Heart left ventricle (tissue), 13 donors: ENCODE results near the gene ELFN2.

Source experiments
- CTCF ChIP-seq, 12 donors: fragments of 200-600 bp; sonication (generic) in 4 of 12; IDR thresholded peaks; one replicate each; pipeline versions ENCODE4 v1.5.0 to v1.8.0; 2018 to 2022; ENCODE audit warnings: antibody characterized with exemption in 12 of 12, mild to moderate bottlenecking in 5 of 12
- POLR2A ChIP-seq, 2 donors: fragments of 450-650 bp; IDR thresholded peaks; one replicate each; pipeline ENCODE4 v1.6.1; 2017; ENCODE audit warnings: antibody characterized with exemption in 2 of 2, mild to moderate bottlenecking in 2 of 2, moderate library complexity in 2 of 2
- donor health status: ischemic (EF 13 %, LVEDD 7.1; RV severe dilation, severe dysfunction).
- donor health status: DM: no; HTN: yes; CAD: no.
- donor health status: DM: no; HTN: no; CAD: no.
- donor health status: ischemic (EF 25% LVEDD 6.9; RV normal size, moderate dysfunction).
- donor health status: ischemic (EF 25% LVEDD 5.7; RV mildly dilated, moderate dysfunction).
- donor health status: ischemic (EF 35%, LVEDD 5.7; RV mildly dilated, moderate dysfunction).
- donor health status: nonischemic (EF 11% LVEDD 7.7; RV severe dilation, severe dysfunction).
- donor health status: DM: yes; HTN: yes; CAD: no.
- donor health status: PGD.
- donor health status: ischemic (EF 29% LVEDD 5.4; RV normal size, mild dysfunction).
- donor health status: nonischemic (EF 23%, LVEDD 6.1; RV moderate dilation, normal function).

- TF ChIP-seq CTCF (IDR thresholded peaks at IDR 0.05) (no peak), POLR2A (IDR thresholded peaks at IDR 0.05) (no peak)
These were observed 7.8 kb downstream of the ELFN2 start for GRCh38 chr22:37419370-37419968.
